ENCODE measurements around the gene SIRPB1.
"Not testable (repeated sequence)": the region's sequence is repeated elsewhere in the genome, so short reads cannot be mapped to it uniquely, and the experiment has no call there.

SIRPB1 gene

DNA sequence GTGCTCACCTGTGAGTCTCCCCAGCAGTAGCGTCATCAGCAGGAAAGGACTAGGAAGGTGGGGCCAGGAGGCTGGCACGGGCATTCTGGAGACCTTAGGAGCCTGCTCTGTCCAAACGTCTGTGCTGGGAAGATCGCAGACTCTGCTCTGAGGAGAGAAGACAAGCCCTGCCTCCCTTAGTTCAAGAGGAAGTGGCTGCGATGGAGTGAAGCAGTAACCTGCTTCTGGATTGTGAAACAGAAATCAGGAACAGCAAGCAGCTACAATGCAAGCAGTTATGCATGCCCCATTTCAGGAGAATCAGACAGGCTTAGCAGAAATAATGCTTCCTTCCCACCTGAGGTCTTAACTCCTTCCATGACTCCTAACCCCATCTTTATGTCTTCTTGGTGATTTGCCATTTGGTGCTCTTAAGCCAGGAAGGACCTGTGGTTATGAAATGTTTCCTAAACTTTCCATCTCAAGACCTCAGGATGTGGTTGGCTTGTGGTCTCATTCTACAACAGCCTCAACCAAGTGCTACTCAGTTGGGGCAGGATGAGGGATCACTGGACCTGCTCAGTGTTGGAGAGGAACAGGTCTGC lies at the start of gene SIRPB1:
TSS of gene SIRPB1 (minus strand) at position 149 of the 584 bp plus-strand sequence. CDS start at position 84, 65 bp downstream.
- peak; percentile 35 for DNase-seq (ENCODE audit: low spot score)

DNA sequence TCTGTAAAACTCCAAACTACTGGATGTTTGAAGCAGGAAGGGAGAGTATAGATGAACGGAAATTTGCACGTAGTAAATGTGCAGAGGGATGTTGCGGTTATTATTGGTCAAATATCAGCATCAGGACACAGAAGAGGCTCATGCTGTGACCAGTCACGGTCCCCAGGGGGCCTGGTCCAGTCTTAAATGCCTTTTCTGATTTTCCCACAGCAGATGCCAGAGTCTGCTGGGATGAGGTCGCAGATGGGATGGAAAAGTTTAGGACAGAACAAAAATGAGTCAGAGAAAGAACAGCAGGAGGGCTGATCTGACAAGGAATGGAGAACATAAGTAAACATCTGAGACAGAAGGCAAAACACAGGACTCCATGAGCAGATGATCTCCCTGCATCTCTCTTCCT lies 49.5 kb upstream of the SIRPB1 start:
- no peak for DNase-seq (ENCODE audit: low spot score)

DNA sequence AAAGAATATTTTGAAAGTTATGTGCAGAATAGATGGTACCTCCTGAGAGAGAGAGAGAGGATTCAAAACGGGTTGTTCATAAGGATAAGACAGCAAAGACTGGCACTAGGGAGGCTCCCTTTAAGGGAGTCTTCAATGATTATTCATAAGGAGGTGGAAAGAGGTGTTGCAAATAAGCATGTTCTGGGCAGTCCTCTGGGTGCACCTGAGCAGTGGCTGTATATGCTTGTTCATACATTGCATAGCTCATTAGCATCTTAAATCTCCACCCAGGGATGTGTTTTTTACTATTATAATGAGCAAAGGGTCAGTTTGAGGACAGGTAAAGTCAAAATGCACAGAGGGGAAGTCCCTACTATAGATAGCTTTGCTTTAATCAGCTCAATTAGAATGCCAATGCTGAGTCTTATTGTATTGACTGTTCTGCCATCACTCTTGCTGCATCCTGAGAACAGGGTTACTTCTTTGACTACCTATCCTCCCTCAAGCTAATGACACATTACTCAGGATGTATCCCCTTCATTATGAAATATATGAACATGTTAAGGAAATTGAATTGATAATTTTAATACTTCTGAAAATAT lies 47.8 kb upstream of the SIRPB1 start:
- DNase-seq (ENCODE audit: low spot score): no peak

DNA sequence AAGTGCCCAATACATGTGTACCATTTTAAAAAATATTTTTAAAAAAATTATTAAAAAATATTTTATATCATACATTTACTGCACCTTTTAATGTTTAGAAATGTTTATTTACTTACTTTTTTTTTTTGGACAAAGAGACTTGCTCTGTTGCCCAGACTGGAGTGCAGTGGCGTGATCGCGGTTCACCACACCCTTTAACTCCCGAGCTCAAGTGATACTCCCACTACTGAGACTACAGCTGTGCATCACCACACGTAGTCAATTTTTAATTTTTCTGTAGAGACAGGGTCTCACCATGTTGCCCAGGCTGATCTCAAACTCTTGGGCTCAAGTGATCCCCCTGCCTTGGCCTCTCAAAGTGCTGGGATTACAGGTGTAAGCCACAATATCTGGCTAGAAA lies 47.0 kb upstream of the SIRPB1 start:
- DNase-seq (ENCODE audit: low spot score): no peak

DNA sequence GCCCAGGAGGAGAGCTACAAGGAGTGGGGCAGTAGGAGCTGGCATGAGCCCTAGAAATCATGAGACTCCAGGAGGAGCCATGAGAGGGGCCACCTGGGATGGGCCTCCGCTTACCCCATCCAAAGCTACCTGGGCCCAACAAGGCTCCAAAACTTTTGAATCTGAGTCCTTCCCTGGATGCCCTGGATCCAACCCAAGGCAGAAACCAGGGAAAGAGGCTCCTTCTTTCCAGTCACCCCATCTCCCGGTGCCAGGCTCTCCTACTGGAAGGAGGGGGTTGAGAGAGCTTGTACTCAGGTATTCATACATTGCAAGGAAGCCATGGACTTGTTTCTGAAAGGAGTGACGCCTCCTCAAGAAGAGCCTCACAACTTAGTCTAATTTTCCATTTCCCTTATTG lies 45.5 kb upstream of the SIRPB1 start:
- DNase-seq (ENCODE audit: low spot score): no peak

DNA sequence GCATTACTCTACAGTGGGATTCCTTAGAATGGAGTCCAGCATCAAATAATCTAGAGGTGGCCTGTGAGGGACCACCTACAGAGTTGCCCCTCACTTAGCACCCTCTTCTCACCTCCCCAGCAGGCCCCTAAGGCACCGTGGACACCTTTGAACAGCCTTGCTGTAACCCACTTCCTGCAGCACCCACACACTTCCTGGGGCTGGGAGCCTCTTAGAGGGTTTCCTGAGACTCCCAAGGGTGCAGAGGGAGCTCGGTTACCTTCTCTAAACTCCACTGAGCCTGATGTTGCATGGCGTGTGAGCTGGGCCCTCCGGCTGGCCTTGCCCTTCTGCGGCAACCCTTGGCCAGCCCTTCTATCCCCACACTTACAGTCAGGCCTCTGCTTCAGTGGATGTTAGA lies 45.1 kb upstream of the SIRPB1 start:
- DNase-seq (ENCODE audit: low spot score): no peak

DNA sequence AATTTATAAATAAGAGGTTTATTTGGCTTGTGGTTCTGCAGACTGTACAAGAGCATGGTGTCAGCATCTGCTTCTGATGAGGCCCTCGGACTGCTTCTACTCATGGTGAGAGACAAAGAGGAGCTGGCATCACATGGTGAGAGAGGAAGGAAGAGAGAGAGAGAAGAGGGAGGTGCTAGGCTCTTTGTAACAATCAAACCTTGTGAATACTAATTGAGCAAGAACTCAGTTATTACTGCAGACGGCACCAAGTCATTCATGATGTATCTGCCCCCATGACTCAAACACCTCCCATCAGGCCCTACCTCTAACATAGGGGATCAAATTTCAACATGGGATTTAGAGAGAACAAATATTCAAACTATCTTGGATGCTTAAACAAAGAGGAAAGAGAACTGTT lies 44.1 kb upstream of the SIRPB1 start:
- DNase-seq (ENCODE audit: low spot score): no peak

DNA sequence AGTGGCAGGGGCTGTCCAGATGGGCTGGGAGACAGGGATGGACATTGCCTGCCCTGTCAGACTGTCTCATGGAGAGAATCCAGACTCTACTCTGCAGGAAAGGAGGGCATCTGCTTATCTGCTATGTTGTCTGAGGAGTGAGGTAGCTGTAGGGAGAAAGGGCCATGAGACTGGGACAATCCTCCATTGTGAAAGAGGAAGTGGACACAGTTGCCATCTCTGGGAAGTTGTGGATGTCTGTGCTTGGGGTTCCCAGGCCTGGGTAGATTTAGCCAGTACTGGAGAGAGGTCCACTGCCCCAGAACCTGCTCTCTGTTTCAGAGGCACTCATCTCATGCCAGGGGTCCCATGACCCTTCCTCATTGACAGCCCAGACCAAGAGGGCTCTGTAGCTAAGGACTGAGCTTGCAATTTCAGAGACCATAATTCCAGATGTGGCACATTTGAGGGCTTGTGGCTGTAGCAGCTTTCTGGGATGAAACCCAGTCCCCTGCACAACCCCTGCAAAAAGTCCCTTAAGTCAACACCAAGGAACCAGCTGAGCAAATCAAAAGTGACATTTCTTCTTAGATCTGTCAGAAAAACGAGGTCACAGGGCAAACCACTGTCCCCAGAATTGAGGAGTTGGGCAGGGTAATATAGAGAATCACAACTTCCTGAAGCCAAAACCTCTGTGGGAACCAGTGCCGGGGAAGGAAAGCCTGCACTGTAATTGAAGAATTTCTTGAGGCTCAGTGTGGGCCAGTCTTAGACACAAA lies 41.9 kb upstream of the SIRPB1 start:
- DNase-seq (ENCODE audit: low spot score): no peak

DNA sequence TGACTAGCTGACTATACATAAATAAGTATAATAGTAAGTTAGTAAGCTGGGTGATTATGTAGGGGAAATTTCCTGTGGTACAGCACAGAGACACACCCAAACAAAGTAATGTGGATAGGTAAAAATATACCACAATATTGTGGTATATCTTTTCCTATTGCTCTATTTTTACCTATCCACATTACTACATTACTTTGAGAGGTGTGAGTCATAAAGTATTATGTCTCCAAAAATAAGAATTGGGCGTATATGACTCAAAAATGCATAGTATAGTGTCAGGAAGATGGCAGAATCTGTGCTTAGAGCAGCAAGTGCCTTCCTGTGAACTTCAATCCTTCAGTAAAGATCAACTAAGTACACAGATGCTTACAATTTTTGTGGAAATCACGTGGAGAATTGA lies 40.4 kb upstream of the SIRPB1 start:
- DNase-seq (ENCODE audit: low spot score): no peak

DNA sequence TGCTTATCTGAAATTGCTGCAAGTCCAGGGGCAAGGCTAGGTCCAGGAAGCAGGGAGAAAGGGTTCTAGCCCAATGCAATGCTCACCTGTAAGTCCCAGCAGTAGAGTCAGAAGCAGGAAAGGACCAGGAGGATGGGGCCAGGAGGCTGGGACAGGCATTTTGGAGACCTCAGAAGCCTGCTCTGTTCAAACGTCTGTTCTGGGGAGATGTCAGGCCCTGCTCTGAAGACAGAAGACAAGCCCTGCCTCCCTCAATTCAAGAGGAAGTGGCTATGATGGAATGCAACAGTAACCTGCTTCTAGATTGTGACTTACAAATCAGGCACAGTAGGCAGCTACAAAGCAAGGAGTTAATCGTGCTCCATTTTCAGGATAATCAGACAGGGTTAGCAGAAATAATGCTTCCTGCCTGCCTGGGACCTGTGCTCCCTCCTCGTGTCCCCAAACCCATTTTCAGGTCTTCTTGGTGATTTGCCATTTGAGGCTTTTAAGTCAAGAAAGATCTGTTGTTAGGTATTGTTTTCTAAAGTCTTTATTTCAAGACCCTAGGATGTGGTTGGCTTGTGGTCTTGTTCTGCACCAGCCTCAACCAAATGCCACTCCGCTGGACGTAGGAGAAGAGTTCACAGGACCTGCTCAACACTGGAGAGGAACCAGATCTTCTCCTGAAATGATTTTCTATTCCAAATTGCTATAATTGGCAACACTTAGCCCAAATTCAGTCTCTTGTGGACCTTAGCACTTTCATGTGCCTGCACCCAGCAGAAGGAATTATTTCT lies 37.9 kb upstream of the SIRPB1 start, which contains the start of gene SIRPG:
TSS of gene SIRPG (minus strand) at position 224 of the 779 bp plus-strand sequence. CDS start at position 159, 65 bp downstream.
- DNase-seq (ENCODE audit: low spot score): no peak

DNA sequence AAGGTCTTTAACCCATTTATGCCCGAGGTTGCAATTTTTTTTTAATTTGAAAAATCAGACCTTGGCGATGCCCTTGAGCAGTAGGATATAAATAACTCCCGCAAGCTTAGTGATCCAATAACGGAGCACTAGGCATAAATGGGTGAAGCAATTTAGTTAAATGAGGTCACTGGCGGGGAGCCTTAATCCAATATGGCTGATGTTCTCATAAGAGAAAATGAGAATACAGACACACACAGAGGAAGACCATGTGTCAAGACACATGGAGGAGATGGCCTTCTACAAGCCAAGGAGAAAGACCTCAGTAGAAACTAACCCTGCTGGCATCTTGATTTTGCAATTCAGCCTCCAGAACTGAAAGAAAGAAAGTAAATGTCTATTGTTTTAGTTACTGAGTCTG lies 37.0 kb upstream of the SIRPB1 start:
- DNase-seq (ENCODE audit: low spot score): no peak

DNA sequence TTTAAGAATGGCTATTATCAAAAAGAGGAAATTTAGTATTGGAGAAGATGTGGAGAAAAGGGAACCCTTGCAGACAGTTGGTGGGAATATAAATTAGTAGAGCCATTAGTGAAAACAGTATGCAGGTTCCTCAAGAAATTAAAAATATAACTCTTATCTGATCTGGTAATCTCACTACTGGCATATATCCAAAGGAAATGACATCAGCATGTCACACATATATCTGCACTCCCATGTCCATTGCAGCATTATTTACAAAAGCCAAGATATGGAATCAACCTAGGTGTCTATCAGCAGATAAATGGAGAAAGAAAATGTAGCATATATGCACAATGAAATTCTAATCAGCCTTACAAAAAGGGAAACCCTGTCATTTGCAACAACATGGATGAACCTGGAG lies 35.2 kb upstream of the SIRPB1 start:
- no peak for DNase-seq (ENCODE audit: low spot score)

DNA sequence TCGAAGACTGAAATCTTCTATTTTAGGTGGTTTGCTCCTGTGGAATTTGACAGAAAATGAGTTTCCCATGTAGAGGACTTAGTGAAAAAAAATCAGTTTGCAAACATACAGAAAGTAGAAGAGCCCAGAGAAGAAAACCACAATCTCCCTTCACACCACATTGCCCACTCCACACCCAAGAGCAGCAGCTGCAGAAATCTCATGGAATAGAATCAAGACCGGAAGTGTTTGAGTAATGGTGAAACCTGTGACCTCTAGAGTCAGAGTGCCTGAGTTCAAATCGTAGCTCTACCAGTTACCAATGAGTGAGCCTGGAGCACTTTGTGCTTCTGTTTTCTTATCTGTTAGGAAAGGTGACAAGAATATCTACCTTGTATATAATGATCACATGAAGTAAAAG lies 33.2 kb upstream of the SIRPB1 start:
- DNase-seq (ENCODE audit: low spot score): no peak

DNA sequence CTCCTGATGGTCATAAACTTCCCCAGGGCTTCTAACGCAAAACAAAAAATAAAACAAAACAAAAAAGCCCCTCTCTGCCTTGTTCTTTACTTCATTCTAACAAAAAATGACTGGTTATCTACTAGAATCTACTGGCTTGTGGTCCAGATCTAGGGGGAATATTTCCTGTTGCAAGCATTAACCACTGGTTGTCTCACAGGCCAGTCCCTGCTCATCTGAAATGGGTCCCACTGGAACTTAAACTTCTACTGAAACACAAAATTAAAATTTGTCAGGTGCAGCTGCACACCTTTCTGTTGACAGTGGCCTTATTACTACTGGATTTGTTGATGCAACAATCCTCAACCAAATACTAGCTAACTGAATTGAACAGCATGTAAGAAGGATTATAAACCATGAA lies 32.3 kb upstream of the SIRPB1 start:
- DNase-seq (ENCODE audit: low spot score): no peak

DNA sequence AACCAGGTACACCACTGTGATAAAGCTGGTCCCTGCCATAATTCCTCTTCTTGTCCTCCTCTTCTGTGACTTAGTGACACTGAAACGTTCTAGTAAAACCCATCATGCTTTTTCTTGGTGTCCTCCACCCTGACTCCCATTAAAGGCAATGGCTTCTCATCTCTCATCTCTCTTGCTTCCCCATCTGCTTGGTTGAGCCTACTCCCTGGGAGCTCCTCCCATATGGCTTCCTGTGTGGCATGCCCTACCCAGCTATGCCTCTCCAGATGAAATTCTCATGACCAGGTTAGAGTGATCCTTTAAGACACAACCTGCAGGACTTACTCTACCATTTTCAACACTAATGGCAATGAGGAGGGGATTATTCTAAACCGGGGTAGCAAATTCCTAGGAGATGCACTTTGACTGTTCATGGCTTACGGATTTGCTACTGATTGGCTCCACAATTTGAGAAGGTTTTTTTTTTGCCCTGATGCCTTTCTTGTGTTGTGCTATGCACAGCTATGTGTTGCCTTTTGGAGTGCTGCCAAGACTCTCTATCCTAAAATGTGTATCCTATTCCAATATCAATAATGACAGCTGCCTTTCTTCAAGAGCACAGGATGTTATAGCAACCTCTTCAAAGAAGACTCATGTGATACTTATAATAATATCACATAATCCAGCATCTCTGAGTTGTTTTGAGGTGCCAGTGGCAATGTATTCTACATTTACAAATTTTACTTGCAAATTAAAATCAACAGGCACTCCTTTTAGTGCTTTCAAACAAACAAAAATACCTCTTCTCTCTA lies 31.7 kb upstream of the SIRPB1 start:
- DNase-seq (ENCODE audit: low spot score): no peak

DNA sequence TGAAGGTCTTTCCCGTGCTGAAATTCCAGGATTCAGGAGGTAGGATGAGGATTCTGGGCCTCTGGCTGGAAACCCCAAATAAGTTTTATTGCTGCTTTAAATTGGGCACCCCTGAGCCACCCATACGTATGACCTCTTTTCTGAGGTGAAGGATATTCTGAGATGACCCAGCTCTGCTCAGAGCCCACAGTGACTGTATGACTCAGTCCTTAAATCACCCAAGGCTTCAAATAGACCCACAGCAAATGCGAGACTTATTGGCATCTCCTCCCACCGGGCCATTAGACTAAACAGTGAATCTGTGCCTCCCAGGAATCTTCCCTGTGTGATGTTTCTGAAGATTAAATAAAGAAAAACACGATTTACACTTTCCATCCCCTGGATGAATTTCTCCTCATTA lies 28.3 kb upstream of the SIRPB1 start:
- DNase-seq (ENCODE audit: low spot score): no peak

DNA sequence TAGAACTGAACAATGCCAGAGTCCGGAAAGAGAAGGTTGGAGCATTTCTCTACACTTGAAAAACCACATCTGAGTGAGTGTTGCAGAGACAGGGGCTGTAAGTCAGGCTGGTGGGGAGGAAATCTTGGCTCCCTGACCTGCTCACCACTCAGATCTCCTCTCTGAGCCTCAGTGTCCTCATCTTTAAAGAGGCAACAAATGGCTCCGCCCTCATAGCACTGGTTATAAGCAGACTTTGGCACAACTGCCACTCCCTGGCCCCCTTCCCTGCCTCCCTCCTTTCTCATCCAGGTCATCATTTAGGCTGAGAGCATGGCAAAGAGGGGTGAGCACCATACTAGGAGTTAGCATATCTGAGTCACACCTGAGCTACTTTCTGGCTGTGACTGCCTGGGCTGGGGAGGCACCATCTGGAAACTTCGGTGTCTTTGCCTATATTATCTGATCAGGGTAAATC lies 27.2 kb upstream of the SIRPB1 start:
- no peak for DNase-seq (ENCODE audit: low spot score)

DNA sequence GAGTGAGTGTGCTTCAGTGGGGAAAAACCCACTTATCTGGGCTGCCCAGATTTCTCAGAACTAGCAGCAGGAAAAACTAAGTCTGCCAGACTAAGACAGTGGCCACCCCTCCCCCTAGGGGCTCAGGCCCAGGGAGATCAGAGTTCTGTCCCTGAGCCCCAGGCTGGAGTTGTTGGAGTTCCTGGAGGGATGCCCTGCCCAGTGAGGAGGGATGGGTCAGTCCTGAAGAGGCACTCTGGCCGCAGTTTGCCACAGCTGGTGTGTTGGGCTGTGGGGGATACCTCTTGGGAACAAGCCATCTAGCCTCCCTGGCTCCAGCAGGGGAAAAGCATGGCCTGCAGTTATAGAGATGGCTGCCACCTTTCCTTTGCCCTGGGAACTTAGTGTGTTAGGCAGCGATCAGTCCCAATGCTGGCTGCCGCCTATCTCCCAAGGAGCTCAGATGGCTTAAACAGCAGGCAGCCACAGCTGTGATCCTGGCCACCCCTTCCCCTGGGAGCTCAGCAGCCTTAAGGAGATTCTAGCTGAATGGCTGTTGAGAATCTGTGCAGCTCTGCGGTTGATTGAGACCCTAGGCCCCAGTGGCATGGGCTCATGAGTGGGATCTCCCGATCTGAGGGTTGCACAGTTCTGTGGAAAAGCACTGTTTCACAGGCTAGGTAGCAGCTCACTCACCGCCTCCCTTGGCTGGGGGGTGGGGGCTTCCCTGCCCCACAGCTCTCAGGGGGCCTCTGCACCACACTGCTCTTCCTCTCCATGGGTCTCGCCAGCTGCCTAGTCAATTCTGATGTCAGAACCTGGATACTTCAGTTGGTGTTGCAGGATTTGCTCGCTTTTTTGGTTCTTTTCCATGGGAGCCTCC lies 24.5 kb upstream of the SIRPB1 start:
- no peak for DNase-seq (ENCODE audit: low spot score)

DNA sequence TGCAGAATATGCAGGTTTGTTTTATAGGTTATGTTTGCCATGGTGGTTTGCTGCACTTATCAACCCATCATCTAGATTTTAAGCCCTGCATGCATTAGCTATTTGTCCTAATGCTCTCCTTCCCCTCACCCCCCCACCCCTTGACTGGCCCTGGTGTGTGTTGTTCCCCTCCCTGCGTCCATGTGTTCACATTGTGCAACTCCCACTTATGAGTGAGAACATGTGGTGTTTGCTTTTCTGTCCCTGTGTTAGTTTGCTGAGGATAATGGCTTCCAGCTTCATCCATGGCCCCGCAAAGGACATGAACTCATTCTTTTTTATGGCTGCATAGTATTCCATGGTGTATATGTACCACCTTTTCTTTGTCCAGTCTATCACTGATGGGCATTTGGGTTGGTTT lies 18.8 kb upstream of the SIRPB1 start:
- DNase-seq (ENCODE audit: low spot score): not testable (repeated sequence)

DNA sequence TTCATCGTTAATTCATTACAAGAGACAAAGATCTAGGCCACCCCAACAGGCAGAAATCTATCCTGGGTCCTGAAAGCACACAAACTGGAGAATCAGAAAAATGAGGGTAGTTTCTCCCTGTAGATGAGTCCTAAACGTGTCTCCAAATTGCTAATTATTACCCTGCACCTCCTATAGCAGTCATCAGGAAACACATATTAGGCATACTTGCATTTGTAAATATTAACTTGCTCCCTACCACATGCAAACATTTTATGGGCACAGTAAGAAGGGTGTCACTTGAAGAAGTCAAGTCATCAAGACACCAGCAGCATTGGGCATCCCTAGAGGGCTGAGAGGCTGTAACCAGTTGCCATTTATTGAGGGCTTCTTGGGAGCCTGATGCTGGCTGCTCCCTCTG lies 17.9 kb upstream of the SIRPB1 start:
- DNase-seq (ENCODE audit: low spot score): no peak

DNA sequence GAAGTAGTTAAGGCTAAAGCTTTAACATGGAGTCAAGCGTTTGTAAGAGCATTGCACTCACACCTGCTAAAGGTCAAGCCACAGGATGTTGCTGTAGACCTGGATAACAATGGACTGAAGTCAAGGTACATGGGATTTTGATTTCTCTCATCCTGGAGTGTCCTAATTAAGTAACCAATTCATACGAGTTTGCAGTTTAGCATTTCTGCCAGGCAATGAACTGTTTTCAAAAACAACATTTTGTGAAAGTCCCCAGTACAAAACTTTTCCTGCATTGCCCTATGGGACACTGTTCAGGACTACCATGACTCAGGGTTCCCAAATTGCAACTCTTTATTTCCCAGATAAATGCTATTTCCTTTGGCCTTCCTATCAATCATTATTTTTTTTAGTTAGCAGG lies 17.4 kb upstream of the SIRPB1 start:
- DNase-seq (ENCODE audit: low spot score): no peak

Measured in globus pallidus (tissue), 1 donor.